ENCODE results near the gene SHLD2. TPM values are rescaled to one million over a fixed set of nuclear protein-coding genes. Genes with fewer than 3 reads are reported as not detected.
"Not testable (repeated sequence)": the region's sequence is repeated elsewhere in the genome, so short reads cannot be mapped to it uniquely, and the experiment has no call there.

Gene SHLD2
- total RNA-seq, 2 donors from 2014 or later, result 30.0 to 30.5 TPM

- H3K4me3 ChIP-seq (ENCODE audit: low read length), result no peak overlapping the region
- no peak overlapping the region for H3K27ac ChIP-seq (ENCODE audit: low read depth, low read length)
- WGBS, 2 experiments (ENCODE audit: insufficient coverage in 1 of 2, insufficient read length in 1 of 2), result 87 to 100% methylated on average over 1 to 11 of the region's 11 CpGs
- H3K9me3 Mint-ChIP-seq, result peaks cover 18% of the 10 kb centered on the region
- no peak for DNase-seq
- H3K27ac Mint-ChIP-seq, result no peak overlapping the region
- peaks cover 21% of the 10 kb centered on the region for H3K36me3 ChIP-seq (ENCODE audit: control insufficient read depth, insufficient read depth, low read length)
- no peak for TF ChIP-seq CTCF (conservative IDR thresholded peaks at IDR 0.05)
- H3K27me3 Mint-ChIP-seq (ENCODE audit: insufficient read depth), result no peaks in the 10 kb centered on the region
- H3K4me1 Mint-ChIP-seq, result peaks cover 14% of the 10 kb centered on the region
- peaks cover 16% of the 10 kb centered on the region for H3K9me3 ChIP-seq (ENCODE audit: control insufficient read depth, low read length)
- peaks cover 40% of the 10 kb centered on the region for H3K36me3 Mint-ChIP-seq (ENCODE audit: low read depth)
- H3K4me1 ChIP-seq (ENCODE audit: control insufficient read depth, insufficient read depth, low read length), result no peaks in the 10 kb centered on the region
- no peak overlapping the region for H3K4me3 Mint-ChIP-seq
- H3K9ac ChIP-seq (ENCODE audit: extremely low read depth, low read length, poor library complexity, severe bottlenecking), result no peak overlapping the region
- H3K27me3 ChIP-seq (ENCODE audit: control insufficient read depth, insufficient read depth, low read length, poor library complexity, severe bottlenecking), result no peaks in the 10 kb centered on the region
These were observed 15.7 kb upstream of the SHLD2 start for GRCh38 chr10:87079106-87079836.

GRCh38 chr10:87080621-87081020 is 14.4 kb upstream of the SHLD2 start:
- Mint-ChIP-seq H3K9me3 (peaks cover 18% of the 10 kb centered on the region), H3K36me3 (ENCODE audit: low read depth) (peaks cover 43% of the 10 kb centered on the region), H3K4me1 (peaks cover 14% of the 10 kb centered on the region)
- not testable (repeated sequence) for H3K4me1 ChIP-seq (ENCODE audit: control insufficient read depth, insufficient read depth, low read length); DNase-seq; H3K4me3 Mint-ChIP-seq; H3K27ac Mint-ChIP-seq; H3K27me3 ChIP-seq (ENCODE audit: control insufficient read depth, insufficient read depth, low read length, poor library complexity, severe bottlenecking); H3K27ac ChIP-seq (ENCODE audit: low read depth, low read length); H3K27me3 Mint-ChIP-seq (ENCODE audit: insufficient read depth); H3K9ac ChIP-seq (ENCODE audit: extremely low read depth, low read length, poor library complexity, severe bottlenecking); H3K4me3 ChIP-seq (ENCODE audit: low read length)
- Histone ChIP-seq H3K9me3 (ENCODE audit: control insufficient read depth, low read length) (peaks cover 16% of the 10 kb centered on the region), H3K36me3 (ENCODE audit: control insufficient read depth, insufficient read depth, low read length) (peaks cover 12% of the 10 kb centered on the region)
- 94% methylated on average over 16 of the region's 31 CpGs; no CpG with 5 or more reads in 1 of the 2 experiments for WGBS, 2 experiments (ENCODE audit: insufficient coverage in 1 of 2, insufficient read length in 1 of 2)

- H3K27me3 ChIP-seq (ENCODE audit: control insufficient read depth, insufficient read depth, low read length, poor library complexity, severe bottlenecking); H3K36me3 ChIP-seq (ENCODE audit: control insufficient read depth, insufficient read depth, low read length); H3K27ac Mint-ChIP-seq; H3K27me3 Mint-ChIP-seq (ENCODE audit: insufficient read depth); H3K4me3 Mint-ChIP-seq; H3K27ac ChIP-seq (ENCODE audit: low read depth, low read length); H3K9ac ChIP-seq (ENCODE audit: extremely low read depth, low read length, poor library complexity, severe bottlenecking); H3K4me3 ChIP-seq (ENCODE audit: low read length); DNase-seq; H3K4me1 ChIP-seq (ENCODE audit: control insufficient read depth, insufficient read depth, low read length): not testable (repeated sequence)
- H3K9me3 ChIP-seq (ENCODE audit: control insufficient read depth, low read length), result peaks cover 16% of the 10 kb centered on the region
- Mint-ChIP-seq H3K36me3 (ENCODE audit: low read depth) (peaks cover 43% of the 10 kb centered on the region), H3K4me1 (peaks cover 14% of the 10 kb centered on the region), H3K9me3 (peaks cover 18% of the 10 kb centered on the region)
- 85% methylated on average over 1 of the region's 3 CpGs; no CpG with 5 or more reads in 1 of the 2 experiments for WGBS, 2 experiments (ENCODE audit: insufficient coverage in 1 of 2, insufficient read length in 1 of 2)
These were observed 13.4 kb upstream of the SHLD2 start for GRCh38 chr10:87081574-87081973.

GRCh38 chr10:87082219-87082618 is 12.8 kb upstream of the SHLD2 start:
- H3K27ac Mint-ChIP-seq, result peak overlapping the region; percentile 14
- H3K9me3 Mint-ChIP-seq, result peaks cover 18% of the 10 kb centered on the region
- H3K27ac ChIP-seq (ENCODE audit: low read depth, low read length); H3K4me3 ChIP-seq (ENCODE audit: low read length); H3K36me3 ChIP-seq (ENCODE audit: control insufficient read depth, insufficient read depth, low read length); H3K4me1 ChIP-seq (ENCODE audit: control insufficient read depth, insufficient read depth, low read length); DNase-seq; H3K4me3 Mint-ChIP-seq; H3K9ac ChIP-seq (ENCODE audit: extremely low read depth, low read length, poor library complexity, severe bottlenecking); H3K27me3 ChIP-seq (ENCODE audit: control insufficient read depth, insufficient read depth, low read length, poor library complexity, severe bottlenecking); H3K27me3 Mint-ChIP-seq (ENCODE audit: insufficient read depth): not testable (repeated sequence)
- 100% methylated on average over 1 of the region's 1 CpG; no CpG with 5 or more reads in 1 of the 2 experiments for whole genome bisulfite sequencing, 2 experiments (ENCODE audit: insufficient coverage in 1 of 2, insufficient read length in 1 of 2)
- peaks cover 16% of the 10 kb centered on the region for H3K9me3 ChIP-seq (ENCODE audit: control insufficient read depth, low read length)
- H3K36me3 Mint-ChIP-seq (ENCODE audit: low read depth), result peaks cover 48% of the 10 kb centered on the region
- H3K4me1 Mint-ChIP-seq, result peaks cover 14% of the 10 kb centered on the region

- H3K9ac ChIP-seq (ENCODE audit: extremely low read depth, low read length, poor library complexity, severe bottlenecking); H3K27me3 Mint-ChIP-seq (ENCODE audit: insufficient read depth); H3K4me3 ChIP-seq (ENCODE audit: low read length); H3K27ac Mint-ChIP-seq; H3K27ac ChIP-seq (ENCODE audit: low read depth, low read length); H3K4me3 Mint-ChIP-seq; H3K4me1 ChIP-seq (ENCODE audit: control insufficient read depth, insufficient read depth, low read length); H3K27me3 ChIP-seq (ENCODE audit: control insufficient read depth, insufficient read depth, low read length, poor library complexity, severe bottlenecking); H3K9me3 ChIP-seq (ENCODE audit: control insufficient read depth, low read length); DNase-seq: not testable (repeated sequence)
- peaks cover 54% of the 10 kb centered on the region for H3K36me3 Mint-ChIP-seq (ENCODE audit: low read depth)
- H3K4me1 Mint-ChIP-seq, result peaks cover 14% of the 10 kb centered on the region
- peaks cover 19% of the 10 kb centered on the region for H3K36me3 ChIP-seq (ENCODE audit: control insufficient read depth, insufficient read depth, low read length)
- 100% methylated on average over 1 to 2 of the region's 5 CpGs for WGBS, 2 experiments (ENCODE audit: insufficient coverage in 1 of 2, insufficient read length in 1 of 2)
- H3K9me3 Mint-ChIP-seq, result peaks cover 18% of the 10 kb centered on the region
These were observed 11.3 kb upstream of the SHLD2 start for GRCh38 chr10:87083576-87084290.

- H3K27ac Mint-ChIP-seq; H3K4me1 ChIP-seq (ENCODE audit: control insufficient read depth, insufficient read depth, low read length); H3K9ac ChIP-seq (ENCODE audit: extremely low read depth, low read length, poor library complexity, severe bottlenecking); H3K4me3 Mint-ChIP-seq; H3K27me3 Mint-ChIP-seq (ENCODE audit: insufficient read depth); DNase-seq; H3K9me3 ChIP-seq (ENCODE audit: control insufficient read depth, low read length); H3K27ac ChIP-seq (ENCODE audit: low read depth, low read length); H3K27me3 ChIP-seq (ENCODE audit: control insufficient read depth, insufficient read depth, low read length, poor library complexity, severe bottlenecking); H3K4me3 ChIP-seq (ENCODE audit: low read length): not testable (repeated sequence)
- H3K4me1 Mint-ChIP-seq, result peaks cover 14% of the 10 kb centered on the region
- H3K36me3 Mint-ChIP-seq (ENCODE audit: low read depth), result peaks cover 53% of the 10 kb centered on the region
- H3K9me3 Mint-ChIP-seq, result peaks cover 15% of the 10 kb centered on the region
- H3K36me3 ChIP-seq (ENCODE audit: control insufficient read depth, insufficient read depth, low read length), result peaks cover 22% of the 10 kb centered on the region
These were observed 10.7 kb upstream of the SHLD2 start for GRCh38 chr10:87084291-87084782.

Data from endodermal cell (in vitro differentiated cells).